Mesenchymal stem cell (in vitro differentiated cells and primary cell): ENCODE data around the gene GTF2H3. TPM values are rescaled to one million over a fixed set of nuclear protein-coding genes. Genes with fewer than 3 reads are reported as not detected.

Source experiments
- DNase-seq: peaks from one replicate; pipeline ENCODE4 v3.0.0-alpha.2; 2013
- H2AFZ ChIP-seq: one replicate; pipeline ENCODE4 v1.6.1; 2013; ENCODE audit warnings: low read depth, mild to moderate bottlenecking, control low read depth, inconsistent platforms, low read length, moderate library complexity
- H2AK5ac ChIP-seq: 2 replicates; pipeline ENCODE4 v1.6.1; 2013; ENCODE audit warnings: low read length, moderate library complexity, mild to moderate bottlenecking, inconsistent platforms; ENCODE audit not compliant: severe bottlenecking
- H2BK120ac ChIP-seq: one replicate; pipeline ENCODE4 v1.6.1; 2013; ENCODE audit warnings: low read depth, mild to moderate bottlenecking, inconsistent platforms, low read length, moderate library complexity
- H2BK12ac ChIP-seq, 2 experiments: one replicate each; pipeline ENCODE4 v1.6.1; 2013; ENCODE audit warnings: inconsistent platforms in 2 of 2, low read length in 2 of 2, mild to moderate bottlenecking in 2 of 2, moderate library complexity in 2 of 2, control low read depth in 1 of 2
- H2BK15ac ChIP-seq: one replicate; pipeline ENCODE4 v1.6.1; 2013; ENCODE audit warnings: mild to moderate bottlenecking, low read depth, inconsistent platforms; ENCODE audit not compliant: poor library complexity, severe bottlenecking
- H2BK5ac ChIP-seq: 2 replicates; pipeline ENCODE4 v1.6.1; 2013; ENCODE audit warnings: low read depth, mild to moderate bottlenecking, low read length, control low read depth, inconsistent platforms; ENCODE audit not compliant: poor library complexity, severe bottlenecking
- H3K14ac ChIP-seq, 2 experiments: one replicate each; pipeline ENCODE4 v1.6.1; 2013; ENCODE audit warnings: inconsistent platforms in 2 of 2, low read length in 2 of 2, control low read depth in 1 of 2, mild to moderate bottlenecking in 1 of 2, moderate library complexity in 1 of 2
- H3K18ac ChIP-seq, 2 experiments: one replicate each; pipeline ENCODE4 v1.6.1; 2013; ENCODE audit warnings: inconsistent platforms in 2 of 2, low read length in 2 of 2, control low read depth in 1 of 2, low read depth in 1 of 2, mild to moderate bottlenecking in 1 of 2
- H3K23ac ChIP-seq, 2 experiments: one replicate each; pipeline ENCODE4 v1.6.1; 2013; ENCODE audit warnings: inconsistent platforms in 2 of 2, low read length in 2 of 2, mild to moderate bottlenecking in 2 of 2, moderate library complexity in 2 of 2, control low read depth in 1 of 2
- H3K27ac ChIP-seq: 2 replicates; pipeline ENCODE4 v1.5.1; 2013; ENCODE audit warnings: mild to moderate bottlenecking, moderate library complexity, low read length, control low read depth, inconsistent platforms; ENCODE audit not compliant: poor library complexity, severe bottlenecking
- H3K27me3 ChIP-seq, 2 experiments: 2 replicates each; pipeline versions ENCODE4 v1.6.1 to v1.7.0; 2013; ENCODE audit warnings: low read length in 2 of 2, mild to moderate bottlenecking in 2 of 2, moderate library complexity in 2 of 2, control low read depth in 1 of 2, inconsistent platforms in 1 of 2; ENCODE audit not compliant: control insufficient read depth in 1 of 2, insufficient read depth in 1 of 2
- H3K36me3 ChIP-seq, 2 experiments: 2 replicates each; pipeline versions ENCODE4 v1.6.1 to v1.7.0; 2013; ENCODE audit warnings: low read length in 2 of 2, control low read depth in 1 of 2, inconsistent platforms in 1 of 2, low read depth in 1 of 2, mild to moderate bottlenecking in 1 of 2; ENCODE audit not compliant: insufficient read depth in 2 of 2, control insufficient read depth in 1 of 2
- H3K4ac ChIP-seq, 2 experiments: one replicate each; pipeline ENCODE4 v1.6.1; 2013; ENCODE audit warnings: inconsistent platforms in 2 of 2, low read length in 2 of 2, mild to moderate bottlenecking in 2 of 2, moderate library complexity in 2 of 2, control low read depth in 1 of 2, low read depth in 1 of 2
- H3K4me1 ChIP-seq: 2 replicates; pipeline ENCODE4 v1.6.1; 2013; ENCODE audit warnings: low read depth, low read length, control low read depth; ENCODE audit not compliant: control insufficient read depth, insufficient read depth
- H3K4me2 ChIP-seq: 2 replicates; pipeline ENCODE4 v1.6.1; 2013; ENCODE audit warnings: low read length, mild to moderate bottlenecking, inconsistent platforms; ENCODE audit not compliant: poor library complexity, severe bottlenecking
- H3K4me3 ChIP-seq, 2 experiments: 2 replicates each; pipeline versions ENCODE4 v1.5.1 to v1.7.0; 2013; ENCODE audit warnings: low read length in 2 of 2, mild to moderate bottlenecking in 2 of 2, control low read depth in 1 of 2, low read depth in 1 of 2; ENCODE audit not compliant: insufficient read depth in 1 of 2
- H3K79me1 ChIP-seq: replicated peaks from 2 replicates; pipeline ENCODE4 v1.6.1; 2013; ENCODE audit warnings: mild to moderate bottlenecking, control low read depth, low read length, inconsistent platforms; ENCODE audit not compliant: poor library complexity, severe bottlenecking
- H3K9ac ChIP-seq: 2 replicates; pipeline ENCODE4 v1.7.0; 2013; ENCODE audit warnings: mild to moderate bottlenecking, low read length, moderate library complexity
- H3K9me3 ChIP-seq: 2 replicates; pipeline ENCODE4 v1.7.0; 2013; ENCODE audit warnings: mild to moderate bottlenecking, low read length; ENCODE audit not compliant: control insufficient read depth
- H4K8ac ChIP-seq: one replicate; pipeline ENCODE4 v1.6.1; 2013; ENCODE audit warnings: inconsistent platforms, mild to moderate bottlenecking, low read length, moderate library complexity
- H4K91ac ChIP-seq: one replicate; pipeline ENCODE4 v1.6.1; 2013; ENCODE audit warnings: mild to moderate bottlenecking, low read length, inconsistent platforms
- WGBS: methylation state at CpG from one replicate; pipeline ENCODE4 v1.1.7; 2013; ENCODE audit warnings: mixed read lengths; 5-methylcytosine and 5-hydroxymethylcytosine counted together
- small RNA-seq: library from polyadenylated mRNA; stranded (forward); fragments of <200 nt; extraction: miRNeasy Mini kit (QIAGEN cat#:217004); gene quantifications from one replicate; pipeline ENCODE3, GENCODE V24; 2013; ENCODE audit warnings: low read depth

The GTF2H3 gene

DNA sequence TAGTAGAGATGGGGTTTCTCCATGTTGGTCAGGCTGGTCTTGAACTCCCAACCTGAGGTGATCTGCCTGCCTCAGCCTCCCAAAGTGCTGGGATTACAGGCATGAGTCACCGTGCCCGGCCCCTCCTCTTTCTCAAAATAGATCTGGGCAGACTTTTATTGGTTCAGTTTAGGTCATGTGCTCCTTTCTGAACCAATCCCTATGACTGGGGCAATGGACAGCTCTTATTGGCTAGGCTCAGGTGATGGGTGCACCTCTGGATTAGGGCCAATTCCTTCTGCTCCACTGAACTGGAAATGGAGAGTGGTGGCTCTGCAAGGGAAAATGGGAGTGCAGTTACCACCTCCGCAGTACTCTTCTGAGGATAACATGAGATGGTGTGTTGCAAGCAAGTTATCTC is 72.3 kb downstream of the GTF2H3 start:
- H3K36me3 ChIP-seq = peaks cover 26 to 58% of the 10 kb centered on the region in 2 experiments
- 98% methylated on average over 3 of the region's 3 CpGs for WGBS
- H3K4me2 ChIP-seq = no peak overlapping the region
- no peak overlapping the region for H4K91ac ChIP-seq
- H3K23ac ChIP-seq = no peak overlapping the region
- no peaks in the 10 kb centered on the region for H3K79me1 ChIP-seq
- H2BK15ac ChIP-seq = no peak overlapping the region
- no peak overlapping the region for H2BK5ac ChIP-seq
- H3K27me3 ChIP-seq = no peaks in the 10 kb centered on the region
- H3K27ac ChIP-seq = no peak overlapping the region
- no peak overlapping the region for H3K4ac ChIP-seq
- no peak overlapping the region for H4K8ac ChIP-seq
- no peak overlapping the region for H2BK120ac ChIP-seq
- DNase-seq = peak; percentile 28
- H3K14ac ChIP-seq = no peak overlapping the region
- H3K4me3 ChIP-seq = no peak overlapping the region
- H3K18ac ChIP-seq = no peak overlapping the region
- no peak overlapping the region for H2AK5ac ChIP-seq
- H3K4me1 ChIP-seq = no peaks in the 10 kb centered on the region
- H2BK12ac ChIP-seq = no peak overlapping the region
- H3K9me3 ChIP-seq = no peaks in the 10 kb centered on the region
- H3K9ac ChIP-seq = no peak overlapping the region
- H2AFZ ChIP-seq = no peak overlapping the region

DNA sequence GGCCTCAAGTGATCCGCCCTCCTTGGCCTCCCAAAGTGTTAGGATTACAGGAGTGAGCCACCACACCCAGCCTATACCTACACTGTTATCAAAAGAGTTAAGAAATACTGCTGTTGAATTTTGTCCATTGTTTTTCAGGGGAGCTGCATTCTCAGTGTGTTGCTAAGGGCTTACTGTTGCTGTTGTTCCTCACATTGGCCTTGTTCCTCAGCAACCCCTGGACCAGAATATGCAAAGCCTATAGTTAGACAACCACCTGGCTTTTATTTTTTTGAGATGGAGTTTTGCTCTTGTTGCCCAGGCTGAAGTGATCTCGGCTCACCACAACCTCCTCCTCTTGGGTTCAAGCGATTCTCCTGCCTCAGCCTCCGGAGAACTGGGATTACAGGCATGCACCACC is 73.8 kb downstream of the GTF2H3 start:
- Histone ChIP-seq H3K27me3 (no peaks in the 10 kb centered on the region), H3K23ac (no peak overlapping the region), H3K9me3 (no peaks in the 10 kb centered on the region), H3K4me2 (no peak overlapping the region), H2BK15ac (no peak overlapping the region), H3K4ac (no peak overlapping the region), H4K8ac (no peak overlapping the region), H3K27ac (no peak overlapping the region), H2BK120ac (no peak overlapping the region), H2AFZ (no peak overlapping the region), H2BK5ac (no peak overlapping the region), H4K91ac (no peak overlapping the region), H3K4me1 (peaks cover 6% of the 10 kb centered on the region), H3K18ac (no peak overlapping the region), H3K14ac (no peak overlapping the region), H2AK5ac (no peak overlapping the region), H3K9ac (no peak overlapping the region), H3K79me1 (peaks cover 4% of the 10 kb centered on the region), H3K4me3 (no peak overlapping the region), H2BK12ac (no peak overlapping the region), H3K36me3 (peaks cover 22 to 45% of the 10 kb centered on the region in 2 experiments)
- 94% methylated on average over 3 of the region's 4 CpGs for WGBS
- no peak for DNase-seq

Small RNA genes within 50 kb of the gene (small RNA-seq; reads per million reads assigned to genes)
- gene SNORA9B = not detected
